Gastrocnemius medialis (tissue), 4 donors: ENCODE results near the gene TSPAN9. TPM values are rescaled to one million over a fixed set of nuclear protein-coding genes. Genes with fewer than 3 reads are reported as not detected.

Experiments used
- ATAC-seq, 2 donors: fragments of 150-250 bp; one replicate each; pipeline ENCODE4 v1.9.1; 2016
- DNase-seq, 2 donors: peaks; one replicate each; pipeline ENCODE4 v3.0.0-alpha.2; 2019
- H3K27ac ChIP-seq, 4 donors: fragments of 200-600 bp; sonication (generic); 1 replicate in 1 of 4; 2 replicates in 3 of 4; pipeline ENCODE4 v1.5.1; 2016 to 2018; ENCODE audit warnings: mild to moderate bottlenecking in 2 of 4, moderate library complexity in 1 of 4
- H3K27me3 ChIP-seq, 3 donors: fragments of 200-600 bp; sonication (generic) in 2 of 3; 1 replicate in 1 of 3; 2 replicates in 2 of 3; pipeline versions ENCODE4 v1.5.1 to v1.6.0; 2016 to 2019; ENCODE audit warnings: mild to moderate bottlenecking in 1 of 3, moderate library complexity in 1 of 3
- H3K36me3 ChIP-seq, 2 donors: fragments of 200-600 bp; sonication (generic) in 1 of 2; one replicate each; pipeline ENCODE4 v1.5.1; 2017 to 2018
- H3K4me1 ChIP-seq, 2 donors: fragments of 200-600 bp; sonication (generic) in 1 of 2; one replicate each; pipeline ENCODE4 v1.5.1; 2016 to 2017; ENCODE audit warnings: mild to moderate bottlenecking in 2 of 2
- H3K4me3 ChIP-seq, 4 donors: fragments of 200-600 bp; sonication (generic) in 3 of 4; 1 replicate in 1 of 4; 2 replicates in 3 of 4; pipeline ENCODE4 v1.5.1; 2016 to 2019; ENCODE audit warnings: mild to moderate bottlenecking in 2 of 4
- H3K9me3 ChIP-seq, 3 donors: fragments of 200-600 bp; sonication (generic) in 2 of 3; 1 replicate in 1 of 3; 2 replicates in 2 of 3; pipeline ENCODE4 v1.5.1; 2016 to 2019
- CTCF ChIP-seq, 5 experiments: fragments of 450-650 bp in 3 of 5; fragments of 200-600 bp in 2 of 5; sonication (generic) in 2 of 5; IDR thresholded peaks in 4 of 5; conservative IDR thresholded peaks in 1 of 5; 1 replicate in 4 of 5; 2 replicates in 1 of 5; pipeline ENCODE4 v1.5.1; 2016 to 2019; ENCODE audit warnings: antibody characterized with exemption in 5 of 5, mild to moderate bottlenecking in 3 of 5, moderate library complexity in 3 of 5
- POLR2A ChIP-seq, 2 donors: fragments of 450-650 bp; IDR thresholded peaks; one replicate each; pipeline ENCODE4 v1.6.1; 2017; ENCODE audit warnings: antibody characterized with exemption in 2 of 2, mild to moderate bottlenecking in 2 of 2, moderate library complexity in 2 of 2
- in situ Hi-C, 4 donors: fragments of 200-750 bp; cut with MboI; loops; one replicate each; pipeline versions ENCODE4 v1.15.0 to v1.8.0; 2017; ENCODE audit warnings: low sequenced_read_pairs in 4 of 4
- intact Hi-C: fragments of 100-400 bp; cut with DNase I; formaldehyde crosslinking; loops from one replicate; pipeline ENCODE4 v1.15.1; 2023; ENCODE audit warnings: low total_unique reads
- total RNA-seq, 4 donors: library from RNA; depleted of rRNA; stranded (reverse); fragments of >200 nt; gene quantifications; one replicate each; pipeline versions ENCODE4 v1.1.0 to v1.2.3, GENCODE V29; 2016

The TSPAN9 gene
- total RNA-seq, 4 donors from 2014 or later = 4.7 to 9.4 (median 7.4) TPM

- Histone ChIP-seq H3K36me3 (no peaks in the 10 kb centered on the region), H3K4me3 (no peak overlapping the region), H3K27ac (no peak overlapping the region), H3K4me1 (peaks cover 8 to 9% of the 10 kb centered on the region in 2 donors), H3K27me3 (no peaks in the 10 kb centered on the region), H3K9me3 (no peaks in the 10 kb centered on the region)
- intact Hi-C loops (no loop called here), in situ Hi-C loops (loop anchor here (5.0 to 10.0 kb wide), 2 partner anchors 145 to 203 kb away; partner anchors contain the start of gene TSPAN9 (in 4 of the 4))
- no peak for TF ChIP-seq CTCF (IDR thresholded peaks at IDR 0.05 in 4 of 5, conservative IDR thresholded peaks at IDR 0.05 in 1 of 5)
- no peak for TF ChIP-seq POLR2A (IDR thresholded peaks at IDR 0.05)
- ATAC-seq (no peak), DNase-seq (no peak)
Measured at GRCh38 chr12:3277306-3277943, 200.2 kb downstream of the TSPAN9 start.

GRCh38 chr12:3278681-3279414 is 201.7 kb downstream of the TSPAN9 start:
- no peak for ATAC-seq
- H3K27me3 ChIP-seq = no peaks in the 10 kb centered on the region
- no peaks in the 10 kb centered on the region for H3K9me3 ChIP-seq
- no peak overlapping the region for H3K4me3 ChIP-seq
- no peak for DNase-seq
- H3K4me1 ChIP-seq = peaks cover 6 to 8% of the 10 kb centered on the region in 2 donors
- H3K36me3 ChIP-seq = peaks cover 0 to 6% of the 10 kb centered on the region in 2 donors
- in situ Hi-C loops = loop anchor here (5.0 to 10.0 kb wide), 2 partner anchors 147 to 204 kb away; partner anchors contain the start of gene TSPAN9 (in 4 of the 4)
- TF ChIP-seq CTCF (IDR thresholded peaks at IDR 0.05 in 4 of 5, conservative IDR thresholded peaks at IDR 0.05 in 1 of 5) = no peak
- intact Hi-C loops = no loop called here
- no peak overlapping the region for H3K27ac ChIP-seq

- DNase-seq (no peak), ATAC-seq (no peak)
- peaks cover 0 to 6% of the 10 kb centered on the region in 2 donors for H3K36me3 ChIP-seq
- no peak overlapping the region for H3K27ac ChIP-seq
- no peaks in the 10 kb centered on the region for H3K27me3 ChIP-seq
- intact Hi-C loops (no loop called here), in situ Hi-C loops (loop anchor here (5.0 to 10.0 kb wide), 2 partner anchors 147 to 205 kb away; partner anchors contain the start of gene TSPAN9 (in 4 of the 4))
- no peak overlapping the region for H3K4me3 ChIP-seq
- H3K9me3 ChIP-seq = no peaks in the 10 kb centered on the region
- H3K4me1 ChIP-seq = peaks cover 6 to 8% of the 10 kb centered on the region in 2 donors
- TF ChIP-seq CTCF (IDR thresholded peaks at IDR 0.05 in 4 of 5, conservative IDR thresholded peaks at IDR 0.05 in 1 of 5) (no peak), POLR2A (IDR thresholded peaks at IDR 0.05) (no peak)
Measured at GRCh38 chr12:3279415-3279780, 202.2 kb downstream of the TSPAN9 start.

GRCh38 chr12:3279832-3280231 is 202.7 kb downstream of the TSPAN9 start:
- in situ Hi-C loops = loop anchor here (5.0 to 10.0 kb wide), 2 partner anchors 148 to 205 kb away; partner anchors contain the start of gene TSPAN9 (in 4 of the 4)

More at GRCh38 chr12:3279832-3280231, 202.7 kb downstream of the TSPAN9 start:
- H3K27me3 ChIP-seq = no peaks in the 10 kb centered on the region
- intact Hi-C loops = no loop called here
- TF ChIP-seq POLR2A (IDR thresholded peaks at IDR 0.05) (no peak), CTCF (IDR thresholded peaks at IDR 0.05 in 4 of 5, conservative IDR thresholded peaks at IDR 0.05 in 1 of 5) (no peak)
- H3K9me3 ChIP-seq = no peaks in the 10 kb centered on the region
- DNase-seq (no peak), ATAC-seq (no peak)
- H3K36me3 ChIP-seq = peaks cover 0 to 6% of the 10 kb centered on the region in 2 donors
- H3K27ac ChIP-seq = no peak overlapping the region
- peaks cover 5% of the 10 kb centered on the region in 2 donors for H3K4me1 ChIP-seq
- H3K4me3 ChIP-seq = no peak overlapping the region
